Left lung (tissue), 8 donors: Measurements from ENCODE around the gene POMZP3. TPM values are rescaled to one million over a fixed set of nuclear protein-coding genes. Genes with fewer than 3 reads are reported as not detected.

Source experiments
- polyA plus RNA-seq, 6 donors: library from polyadenylated mRNA; unstranded; fragments of 120-200 nt; gene quantifications; one replicate each; pipeline ENCODE4 v1.2.1, GENCODE V29; 2013; ENCODE audit not compliant: insufficient read length in 6 of 6
- total RNA-seq, 2 donors: library from RNA; stranded (reverse); fragmentation: NEBNext Ultra II Directional; extraction: Animal tissue kit (Norgen Biotek cat#: 25700); gene quantifications; one replicate each; pipeline ENCODE4 v1.2.1, GENCODE V29; 2021
- donor health status: DM: no; HTN: yes; CAD: no.
- donor health status: DM: no; HTN: no; CAD: no.

The POMZP3 gene
- total and polyA plus RNA-seq, 8 donors: 13.3 to 26.1 (median 19.5) TPM

Other genes starting within 250 kb of the POMZP3 start
- 1 to 10 TPM in 1 of 2 donors, under 1 TPM in 1; 0.76 to 1.8 TPM for gene SSC4D, start 217.6 kb downstream of the POMZP3 start, total RNA-seq
- 1 to 10 TPM; 1.2 to 2.1 (median 1.7) TPM for gene SSC4D, start 217.6 kb downstream of the POMZP3 start, polyA plus RNA-seq
- 1 to 10 TPM; 2.9 to 3.3 TPM for gene ZP3, start 202.3 kb downstream of the POMZP3 start, total RNA-seq
- gene ZP3, start 202.3 kb downstream of the POMZP3 start, polyA plus RNA-seq: 10 to 100 TPM in 1 of 6 donors, 1 to 10 TPM in 5; 1.0 to 13.8 (median 3.0) TPM
- 10 to 100 TPM; 28.1 to 40.9 TPM for gene DTX2, start 165.6 kb downstream of the POMZP3 start, total RNA-seq
- 10 to 100 TPM in 3 of 6 donors, 1 to 10 TPM in 3; 8.3 to 14.3 (median 10.3) TPM for gene DTX2, start 165.6 kb downstream of the POMZP3 start, polyA plus RNA-seq
- gene UPK3B, start 116.7 kb downstream of the POMZP3 start, total RNA-seq: 10 to 100 TPM in 1 of 2 donors, 1 to 10 TPM in 1; 5.5 to 15.9 TPM
- 10 to 100 TPM in 5 of 6 donors, 1 to 10 TPM in 1; 7.3 to 40.8 (median 20.0) TPM for gene UPK3B, start 116.7 kb downstream of the POMZP3 start, polyA plus RNA-seq
- under 1 TPM in 1 of 2 donors, not detected in 1; 0.26 TPM for gene SPDYE16, start 84.0 kb downstream of the POMZP3 start, total RNA-seq
- 1 to 10 TPM; 3.3 to 6.4 (median 5.2) TPM for gene SPDYE16, start 84.0 kb downstream of the POMZP3 start, polyA plus RNA-seq